K562 (cell line): ENCODE measurements around the gene MINDY4. TPM values are rescaled to one million over a fixed set of nuclear protein-coding genes. Genes with fewer than 3 reads are reported as not detected.

Experiments
- ARID2 ChIP-seq: fragments of 450-650 bp; IDR thresholded peaks from 2 replicates; pipeline ENCODE4 v1.6.1; 2017; ENCODE audit warnings: antibody characterized with exemption, mild to moderate bottlenecking
- LARP7 ChIP-seq: fragments of 450-650 bp; IDR thresholded peaks from 2 replicates; pipeline ENCODE4 v1.6.1; 2016
- MBD2 ChIP-seq: sonication (generic); IDR thresholded peaks from 2 replicates; pipeline ENCODE4 v1.6.1; 2016; ENCODE audit warnings: low read depth, borderline replicate concordance
- MTA2 ChIP-seq: fragments of 450-650 bp; IDR thresholded peaks from 2 replicates; pipeline ENCODE4 v1.6.1; 2016; ENCODE audit warnings: low read depth
- PHB2 ChIP-seq: fragments of 450-650 bp; IDR thresholded peaks from 2 replicates; pipeline ENCODE4 v1.6.1; 2017; ENCODE audit warnings: low read depth
- PPARD ChIP-seq: fragments of 250-450 bp; sonication (Bioruptor Pico); IDR thresholded peaks from 2 replicates; pipeline ENCODE4 v1.8.0; 2022; ENCODE audit warnings: inconsistent platforms, mild to moderate bottlenecking, moderate library complexity
- RAD51 ChIP-seq: fragments of 450-650 bp; IDR thresholded peaks from 2 replicates; pipeline ENCODE4 v1.7.1; 2016; ENCODE audit warnings: low read depth, mild to moderate bottlenecking, borderline replicate concordance
- SRSF3 ChIP-seq: fragments of 200-400 bp; formaldehyde crosslinking; IDR thresholded peaks from 2 replicates; pipeline ENCODE4 v1.6.1; 2016; ENCODE audit warnings: mild to moderate bottlenecking, low read length, moderate library complexity; ENCODE audit not compliant: insufficient read depth
- STAT5A ChIP-seq: IDR thresholded peaks from 2 replicates; pipeline ENCODE4 v1.6.1; 2012; ENCODE audit warnings: low read length, inconsistent platforms, borderline replicate concordance
- TRIM28 ChIP-seq: fragments of 450-650 bp; IDR thresholded peaks from 2 replicates; pipeline ENCODE4 v1.6.1; 2017
- YY1 ChIP-seq, 3 experiments: IDR thresholded peaks; 2 replicates each; pipeline ENCODE4 v1.6.1; 2011; ENCODE audit warnings: low read length in 2 of 3, mild to moderate bottlenecking in 2 of 3, moderate library complexity in 2 of 3, borderline replicate concordance in 1 of 3, control low read depth in 1 of 3, low read depth in 1 of 3; ENCODE audit not compliant: insufficient read depth in 3 of 3, insufficient replicate concordance in 2 of 3, control insufficient read depth in 1 of 3, insufficient read length in 1 of 3; ENCODE audit errors: extremely low read depth in 1 of 3
- ZKSCAN1 ChIP-seq: fragments of 150-350 bp; IDR thresholded peaks from 2 replicates; pipeline ENCODE4 v1.6.1; 2016; ENCODE audit warnings: low read depth, low read length
- ZNF24 ChIP-seq: fragments of 450-650 bp; IDR thresholded peaks from 2 replicates; pipeline ENCODE4 v1.6.1; 2016
- polyA plus RNA-seq, 8 experiments: library from polyadenylated mRNA; depleted of rRNA in 4 of 8; stranded (reverse) in 5 of 8; unstranded in 3 of 8; fragments of >200 nt; fragmentation: Nextera tagmentation in 2 of 8; fragmentation: Illumina TruSeq in 1 of 8; extraction: Ambion mirVana in 2 of 8; extraction: Trizol in 1 of 8; gene quantifications; 2 replicates each; pipeline versions ENCODE4 v1.2.1 to v1.2.3, GENCODE V29; 2011 to 2014; ENCODE audit warnings: inconsistent platforms in 1 of 8, missing spikeins in 1 of 8
- total RNA-seq, 7 experiments: library from RNA; depleted of rRNA in 6 of 7; stranded (reverse); fragments of >200 nt in 6 of 7; fragmentation: Illumina TruSeq in 2 of 7; extraction: Trizol in 2 of 7; gene quantifications; 2 replicates each; pipeline versions ENCODE4 v1.2.1 to v1.2.3, GENCODE V29; 2011 to 2021; ENCODE audit warnings: low replicate concordance in 1 of 7
- TF ChIP-seq, protein P1 (sequence below): IDR thresholded peaks from 2 replicates; pipeline ENCODE4 v1.6.1; 2011; ENCODE audit warnings: borderline replicate concordance, low read depth, mild to moderate bottlenecking, moderate library complexity, low read length; ENCODE audit not compliant: insufficient read depth, poor library complexity, severe bottlenecking
- TF ChIP-seq, protein P2 (sequence below): sonication (generic); formaldehyde crosslinking; IDR thresholded peaks from 2 replicates; pipeline ENCODE4 v1.8.1; 2023; ENCODE audit warnings: mild to moderate bottlenecking, missing genetic modification reagents
- TF ChIP-seq, protein P3 (sequence below), 2 experiments: IDR thresholded peaks in 1 of 2; conservative IDR thresholded peaks in 1 of 2; 2 replicates each; pipeline ENCODE4 v1.6.1; 2016; ENCODE audit warnings: low read depth in 2 of 2, mild to moderate bottlenecking in 1 of 2, missing compliant biosample characterization in 1 of 2, missing genetic modification characterization in 1 of 2, moderate library complexity in 1 of 2

The MINDY4 gene
- total and polyA plus RNA-seq, 9 of the 15 experiments (the other 6 are each of a cell fraction or from before 2014, with no cell fraction given), result 2.1 to 16.7 (median 11.0) TPM

DNA sequence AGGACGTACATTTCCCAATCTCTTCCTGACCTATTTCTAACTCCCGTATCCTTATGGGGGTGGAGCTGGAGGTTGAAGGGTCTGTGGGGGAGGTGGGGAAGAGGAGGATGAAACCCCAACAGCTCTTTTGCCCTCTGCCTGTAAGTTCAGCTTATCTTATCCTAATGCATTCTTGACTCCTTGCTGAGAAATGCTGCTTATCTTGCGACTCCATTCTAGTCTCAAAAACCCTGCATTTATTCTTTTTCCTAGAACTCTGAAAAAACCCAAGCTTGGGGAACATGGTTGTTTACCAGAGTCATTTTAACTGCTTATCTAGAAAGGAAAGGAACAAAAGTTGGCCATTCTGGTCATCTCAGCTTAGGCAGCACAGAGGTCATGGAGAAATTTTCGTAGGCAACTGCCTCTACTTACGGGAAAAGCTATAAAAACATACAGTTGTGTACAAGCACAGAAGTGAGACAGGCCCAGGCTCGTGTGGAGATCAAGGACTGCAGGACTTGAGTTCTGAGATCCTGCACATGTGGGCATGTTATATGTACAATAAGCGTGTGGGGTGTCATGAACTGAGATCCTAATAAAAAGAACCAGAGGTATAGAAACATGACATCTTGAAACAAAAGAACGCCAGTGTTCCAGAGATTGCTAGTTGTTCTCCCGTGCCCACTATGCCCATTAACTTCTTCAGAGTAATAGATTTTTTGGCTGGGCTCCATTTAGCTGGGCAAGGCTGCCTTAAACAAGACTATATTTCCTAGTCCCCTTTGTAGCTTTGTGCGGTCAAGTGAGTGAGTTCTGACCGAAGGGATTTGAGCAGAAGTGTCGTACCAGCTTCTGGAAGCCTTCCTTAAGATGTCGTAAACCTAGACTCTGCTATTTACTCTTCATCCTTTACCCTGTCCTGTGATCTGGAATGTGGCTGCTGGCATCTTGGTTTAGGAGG, 9.7 kb upstream of the MINDY4 start (continued):
- TF ChIP-seq, protein P1, sequence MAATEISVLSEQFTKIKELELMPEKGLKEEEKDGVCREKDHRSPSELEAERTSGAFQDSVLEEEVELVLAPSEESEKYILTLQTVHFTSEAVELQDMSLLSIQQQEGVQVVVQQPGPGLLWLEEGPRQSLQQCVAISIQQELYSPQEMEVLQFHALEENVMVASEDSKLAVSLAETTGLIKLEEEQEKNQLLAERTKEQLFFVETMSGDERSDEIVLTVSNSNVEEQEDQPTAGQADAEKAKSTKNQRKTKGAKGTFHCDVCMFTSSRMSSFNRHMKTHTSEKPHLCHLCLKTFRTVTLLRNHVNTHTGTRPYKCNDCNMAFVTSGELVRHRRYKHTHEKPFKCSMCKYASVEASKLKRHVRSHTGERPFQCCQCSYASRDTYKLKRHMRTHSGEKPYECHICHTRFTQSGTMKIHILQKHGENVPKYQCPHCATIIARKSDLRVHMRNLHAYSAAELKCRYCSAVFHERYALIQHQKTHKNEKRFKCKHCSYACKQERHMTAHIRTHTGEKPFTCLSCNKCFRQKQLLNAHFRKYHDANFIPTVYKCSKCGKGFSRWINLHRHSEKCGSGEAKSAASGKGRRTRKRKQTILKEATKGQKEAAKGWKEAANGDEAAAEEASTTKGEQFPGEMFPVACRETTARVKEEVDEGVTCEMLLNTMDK, result no peak
- TF ChIP-seq MBD2 (peak; percentile 83), YY1 (IDR thresholded peaks at IDR 0.05; ENCODE audit: borderline replicate concordance in 1 of 3, control insufficient read depth in 1 of 3, extremely low read depth in 1 of 3, insufficient read depth in 3 of 3, insufficient read length in 1 of 3, insufficient replicate concordance in 2 of 3, low read depth in 1 of 3, low read length in 2 of 3) (peak in 1 of 3 experiments; percentile 29), STAT5A (peak; percentile 100), TRIM28 (peak; percentile 80; the same call in 1 of the 2 replicates), PHB2 (peak; percentile 94), PPARD (CRISPR knock-in tag) (no peak), ZNF24 (peak; percentile 98), ZKSCAN1 (0 out of 2 replicates have a peak, but pooled peaks have one; percentile 28), RAD51 (peak; percentile 27; the same call in 1 of the 2 replicates), SRSF3 (no peak), MTA2 (peak; percentile 97), LARP7 (peak; percentile 33; the same call in 1 of the 2 replicates), ARID2 (0 out of 2 replicates have a peak, but pooled peaks have one; percentile 23)
- TF ChIP-seq, protein P2, sequence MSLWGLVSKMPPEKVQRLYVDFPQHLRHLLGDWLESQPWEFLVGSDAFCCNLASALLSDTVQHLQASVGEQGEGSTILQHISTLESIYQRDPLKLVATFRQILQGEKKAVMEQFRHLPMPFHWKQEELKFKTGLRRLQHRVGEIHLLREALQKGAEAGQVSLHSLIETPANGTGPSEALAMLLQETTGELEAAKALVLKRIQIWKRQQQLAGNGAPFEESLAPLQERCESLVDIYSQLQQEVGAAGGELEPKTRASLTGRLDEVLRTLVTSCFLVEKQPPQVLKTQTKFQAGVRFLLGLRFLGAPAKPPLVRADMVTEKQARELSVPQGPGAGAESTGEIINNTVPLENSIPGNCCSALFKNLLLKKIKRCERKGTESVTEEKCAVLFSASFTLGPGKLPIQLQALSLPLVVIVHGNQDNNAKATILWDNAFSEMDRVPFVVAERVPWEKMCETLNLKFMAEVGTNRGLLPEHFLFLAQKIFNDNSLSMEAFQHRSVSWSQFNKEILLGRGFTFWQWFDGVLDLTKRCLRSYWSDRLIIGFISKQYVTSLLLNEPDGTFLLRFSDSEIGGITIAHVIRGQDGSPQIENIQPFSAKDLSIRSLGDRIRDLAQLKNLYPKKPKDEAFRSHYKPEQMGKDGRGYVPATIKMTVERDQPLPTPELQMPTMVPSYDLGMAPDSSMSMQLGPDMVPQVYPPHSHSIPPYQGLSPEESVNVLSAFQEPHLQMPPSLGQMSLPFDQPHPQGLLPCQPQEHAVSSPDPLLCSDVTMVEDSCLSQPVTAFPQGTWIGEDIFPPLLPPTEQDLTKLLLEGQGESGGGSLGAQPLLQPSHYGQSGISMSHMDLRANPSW (CRISPR knock-in tag), result 0 out of 2 replicates have a peak, but pooled peaks have one; percentile 18
- TF ChIP-seq, protein P3, sequence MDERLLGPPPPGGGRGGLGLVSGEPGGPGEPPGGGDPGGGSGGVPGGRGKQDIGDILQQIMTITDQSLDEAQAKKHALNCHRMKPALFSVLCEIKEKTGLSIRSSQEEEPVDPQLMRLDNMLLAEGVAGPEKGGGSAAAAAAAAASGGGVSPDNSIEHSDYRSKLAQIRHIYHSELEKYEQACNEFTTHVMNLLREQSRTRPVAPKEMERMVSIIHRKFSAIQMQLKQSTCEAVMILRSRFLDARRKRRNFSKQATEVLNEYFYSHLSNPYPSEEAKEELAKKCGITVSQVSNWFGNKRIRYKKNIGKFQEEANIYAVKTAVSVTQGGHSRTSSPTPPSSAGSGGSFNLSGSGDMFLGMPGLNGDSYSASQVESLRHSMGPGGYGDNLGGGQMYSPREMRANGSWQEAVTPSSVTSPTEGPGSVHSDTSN (CRISPR knock-in tag; IDR thresholded peaks at IDR 0.05; ENCODE audit: low read depth), result no peak
- TF ChIP-seq, protein P3 (tag; conservative IDR thresholded peaks at IDR 0.05; ENCODE audit: low read depth), result 0 out of 2 replicates have a peak, but pooled peaks have one; percentile 27
